CD4-positive, alpha-beta T cell (primary cell): ENCODE results near the gene CDC42BPA. TPM values are rescaled to one million over a fixed set of nuclear protein-coding genes. Genes with fewer than 3 reads are reported as not detected.

Source experiments
- ATAC-seq: fragments of 200-7000 bp; cut with Tn5 transposase; one replicate; pipeline ENCODE4 v1.10.0; 2022; ENCODE audit warnings: mild to moderate bottlenecking; ENCODE audit not compliant: poor library complexity
- CTCF ChIA-PET: fragments of 350-600 bp; sonication (Branson Sonifier 250); formaldehyde crosslinking; loops from one replicate; lab custom pipeline; 2021; ENCODE audit warnings: antibody characterized with exemption, inconsistent platforms; lab: Charles Lee
- POLR2A ChIA-PET: fragments of 350-600 bp; sonication (Branson Sonifier 250); formaldehyde crosslinking; loops from one replicate; lab custom pipeline; 2021; ENCODE audit warnings: antibody characterized with exemption, inconsistent platforms; lab: Charles Lee
- DNase-seq, 14 experiments: peaks; one replicate each; pipeline ENCODE4 v3.0.0-alpha.2; 2013 to 2020; ENCODE audit warnings: mixed read lengths in 2 of 14
- H3K27ac ChIP-seq, 2 donors: one replicate each; pipeline versions ENCODE4 v1.5.1 to v1.7.0; 2013; ENCODE audit warnings: low read length in 2 of 2, low read depth in 1 of 2, mild to moderate bottlenecking in 1 of 2
- H3K27me3 ChIP-seq, 2 experiments: 1 replicate in 1 of 2; 2 replicates in 1 of 2; pipeline versions ENCODE4 v1.6.1 to v1.7.0; 2013; ENCODE audit warnings: low read length in 2 of 2, control low read depth in 1 of 2, mild to moderate bottlenecking in 1 of 2, moderate library complexity in 1 of 2; ENCODE audit not compliant: insufficient read depth in 2 of 2, control insufficient read depth in 1 of 2
- H3K36me3 ChIP-seq: one replicate; pipeline ENCODE4 v1.6.1; 2013; ENCODE audit warnings: low read length, control low read depth; ENCODE audit not compliant: insufficient read depth
- H3K4me1 ChIP-seq: one replicate; pipeline ENCODE4 v1.6.1; 2013; ENCODE audit warnings: low read length, control low read depth; ENCODE audit not compliant: insufficient read depth
- H3K4me3 ChIP-seq: one replicate; pipeline ENCODE4 v1.5.1; 2013; ENCODE audit warnings: mild to moderate bottlenecking, low read length, moderate library complexity
- H3K9me3 ChIP-seq, 2 experiments: 1 replicate in 1 of 2; 2 replicates in 1 of 2; pipeline versions ENCODE4 v1.6.1 to v1.7.0; 2013; ENCODE audit warnings: low read length in 2 of 2, mild to moderate bottlenecking in 2 of 2, control low read depth in 1 of 2, moderate library complexity in 1 of 2; ENCODE audit not compliant: control insufficient read depth in 1 of 2, insufficient read depth in 1 of 2
- H3K27ac Mint-ChIP-seq: one replicate; pipeline ENCODE4 v1.8.0; 2020; ENCODE audit warnings: mixed read lengths
- H3K27me3 Mint-ChIP-seq: one replicate; pipeline ENCODE4 v1.8.0; 2021; ENCODE audit warnings: mixed read lengths
- H3K36me3 Mint-ChIP-seq: one replicate; pipeline ENCODE4 v1.8.0; 2021; ENCODE audit warnings: low read depth, mixed read lengths
- H3K4me1 Mint-ChIP-seq: one replicate; pipeline ENCODE4 v1.8.0; 2021; ENCODE audit warnings: low read depth, mixed read lengths
- H3K4me3 Mint-ChIP-seq: one replicate; pipeline ENCODE4 v1.8.0; 2020; ENCODE audit warnings: mild to moderate bottlenecking, mixed read lengths
- H3K9me3 Mint-ChIP-seq: one replicate; pipeline ENCODE4 v1.8.0; 2020; ENCODE audit warnings: mixed read lengths
- CTCF ChIP-seq: fragments of 200-600 bp; IDR thresholded peaks from one replicate; pipeline ENCODE4 v1.8.0; 2022; ENCODE audit warnings: antibody characterized with exemption, mild to moderate bottlenecking
- intact Hi-C, 2 experiments: fragments of 100-400 bp; cut with DNase I in 1 of 2; cut with micrococcal nuclease in 1 of 2; formaldehyde crosslinking; loops; one replicate each; pipeline versions ENCODE4 v1.15.1 to v1.9.0; 2023 to 2025; cut with DNase I, micrococcal nuclease
- total RNA-seq, 174 experiments: library from RNA in 2 of 174; stranded (reverse) in 2 of 174; gene quantifications; one replicate each; pipeline ENCODE4 v1.2.3 and lab custom pipeline; 2021 to 2026

Gene CDC42BPA
- total RNA-seq, 2 experiments from 2014 or later, result 2.2 to 3.0 TPM

GRCh38 chr1:226976978-226977642 lies 341.2 kb downstream of the CDC42BPA start:
- no peak overlapping the region for H3K27ac ChIP-seq
- H3K27me3 ChIP-seq, result no peaks in the 10 kb centered on the region
- Mint-ChIP-seq H3K9me3 (no peaks in the 10 kb centered on the region), H3K27ac (no peak overlapping the region), H3K4me1 (no peaks in the 10 kb centered on the region), H3K27me3 (no peaks in the 10 kb centered on the region), H3K36me3 (peaks cover 23% of the 10 kb centered on the region), H3K4me3 (no peak overlapping the region)
- H3K4me1 ChIP-seq, result no peaks in the 10 kb centered on the region
- intact Hi-C loops, result no loop called here
- ATAC-seq, result no peak
- peaks cover 21% of the 10 kb centered on the region for H3K36me3 ChIP-seq
- no peak for TF ChIP-seq CTCF
- ChIA-PET POLR2A (no interaction called here), CTCF (no interaction called here)
- H3K4me3 ChIP-seq, result no peak overlapping the region
- H3K9me3 ChIP-seq, result no peaks in the 10 kb centered on the region
- DNase-seq, result no peak

GRCh38 chr1:226976276-226976977 lies 341.9 kb downstream of the CDC42BPA start:
- peaks cover 24% of the 10 kb centered on the region for H3K36me3 Mint-ChIP-seq
- CTCF ChIA-PET, result no interaction called here
- Histone ChIP-seq H3K4me3 (no peak overlapping the region), H3K9me3 (peaks cover 2 to 3% of the 10 kb centered on the region in 2 experiments), H3K4me1 (no peaks in the 10 kb centered on the region), H3K27me3 (no peaks in the 10 kb centered on the region), H3K27ac (no peak overlapping the region), H3K36me3 (peaks cover 20% of the 10 kb centered on the region)
- POLR2A ChIA-PET, result no interaction called here
- no peaks in the 10 kb centered on the region for H3K9me3 Mint-ChIP-seq
- H3K4me3 Mint-ChIP-seq, result no peak overlapping the region
- intact Hi-C loops, result no loop called here
- no peak for TF ChIP-seq CTCF
- ATAC-seq, result no peak
- DNase-seq, result no peak
- no peaks in the 10 kb centered on the region for H3K27me3 Mint-ChIP-seq
- no peak overlapping the region for H3K27ac Mint-ChIP-seq
- H3K4me1 Mint-ChIP-seq, result no peaks in the 10 kb centered on the region

DNA sequence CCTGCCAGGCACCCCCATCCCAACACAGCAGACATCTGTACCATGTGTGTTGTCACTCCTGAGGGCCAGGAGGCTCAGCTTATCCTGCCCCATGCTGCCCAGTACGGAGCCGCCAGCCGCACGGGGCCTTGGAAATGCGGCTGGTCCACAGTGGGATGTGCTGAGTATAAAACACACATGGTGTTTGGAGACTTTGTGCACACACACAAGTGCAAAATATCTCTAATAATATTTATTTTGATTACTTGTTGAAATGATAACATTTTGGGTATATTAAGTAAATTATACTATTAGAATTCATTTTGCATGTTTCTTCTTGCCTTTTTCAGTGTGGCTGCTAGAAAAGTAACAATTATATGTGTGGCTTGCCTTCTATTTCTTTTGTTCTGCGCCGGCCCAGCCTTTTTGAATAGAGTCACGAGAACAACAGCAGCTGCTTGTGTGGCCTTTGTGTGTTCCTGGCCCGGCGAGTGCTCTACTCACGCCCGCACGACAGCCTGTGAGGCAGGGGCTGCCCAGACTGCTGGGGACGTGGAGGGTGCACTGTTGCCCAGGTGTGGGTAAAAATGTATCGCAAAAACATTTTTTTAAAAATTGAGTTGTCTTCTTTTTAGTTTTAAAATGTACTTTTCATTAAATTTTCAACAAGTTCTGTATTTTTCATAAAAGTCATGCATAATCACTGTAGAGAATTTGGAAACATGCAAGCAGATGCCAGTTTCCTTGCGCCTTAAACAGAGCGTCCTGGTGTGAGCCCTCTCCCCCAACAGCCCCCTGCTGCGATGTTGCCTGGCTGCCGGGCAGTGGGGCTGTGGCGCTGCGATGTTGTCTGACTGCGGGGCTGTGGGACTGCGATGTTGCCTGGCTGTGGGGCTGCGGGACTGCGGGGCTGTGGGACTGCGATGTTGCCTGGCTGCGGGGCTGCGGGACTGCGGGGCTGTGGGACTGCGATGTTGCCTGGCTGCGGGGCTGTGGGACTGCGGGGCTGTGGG lies 342.7 kb downstream of the CDC42BPA start:
- CTCF ChIA-PET, result no interaction called here
- H3K36me3 ChIP-seq, result peaks cover 20% of the 10 kb centered on the region
- H3K27ac ChIP-seq, result no peak overlapping the region
- ATAC-seq, result no peak
- H3K9me3 Mint-ChIP-seq, result no peaks in the 10 kb centered on the region
- H3K4me1 Mint-ChIP-seq, result no peaks in the 10 kb centered on the region
- H3K27me3 Mint-ChIP-seq, result no peaks in the 10 kb centered on the region
- H3K4me3 Mint-ChIP-seq, result no peak overlapping the region
- H3K4me3 ChIP-seq, result no peak overlapping the region
- no peaks in the 10 kb centered on the region for H3K4me1 ChIP-seq
- peaks cover 3 to 6% of the 10 kb centered on the region in 2 experiments for H3K9me3 ChIP-seq
- no peak for TF ChIP-seq CTCF
- peaks cover 26% of the 10 kb centered on the region for H3K36me3 Mint-ChIP-seq
- intact Hi-C loops, result no loop called here
- no peaks in the 10 kb centered on the region for H3K27me3 ChIP-seq
- POLR2A ChIA-PET, result no interaction called here
- H3K27ac Mint-ChIP-seq, result no peak overlapping the region
- DNase-seq, result no peak
